GM19397 (cell line): ENCODE measurements around the gene COG1.
"Not testable (repeated sequence)": the region's sequence is repeated elsewhere in the genome, so short reads cannot be mapped to it uniquely, and the experiment has no call there.

Source experiments
- ATAC-seq: cut with Tn5 transposase; IDR thresholded peaks from one replicate; pipeline ENCODE4 v1.9.1; 2021; ENCODE audit warnings: mild to moderate bottlenecking, moderate library complexity; ENCODE audit not compliant: unreplicated experiment

Gene COG1

DNA sequence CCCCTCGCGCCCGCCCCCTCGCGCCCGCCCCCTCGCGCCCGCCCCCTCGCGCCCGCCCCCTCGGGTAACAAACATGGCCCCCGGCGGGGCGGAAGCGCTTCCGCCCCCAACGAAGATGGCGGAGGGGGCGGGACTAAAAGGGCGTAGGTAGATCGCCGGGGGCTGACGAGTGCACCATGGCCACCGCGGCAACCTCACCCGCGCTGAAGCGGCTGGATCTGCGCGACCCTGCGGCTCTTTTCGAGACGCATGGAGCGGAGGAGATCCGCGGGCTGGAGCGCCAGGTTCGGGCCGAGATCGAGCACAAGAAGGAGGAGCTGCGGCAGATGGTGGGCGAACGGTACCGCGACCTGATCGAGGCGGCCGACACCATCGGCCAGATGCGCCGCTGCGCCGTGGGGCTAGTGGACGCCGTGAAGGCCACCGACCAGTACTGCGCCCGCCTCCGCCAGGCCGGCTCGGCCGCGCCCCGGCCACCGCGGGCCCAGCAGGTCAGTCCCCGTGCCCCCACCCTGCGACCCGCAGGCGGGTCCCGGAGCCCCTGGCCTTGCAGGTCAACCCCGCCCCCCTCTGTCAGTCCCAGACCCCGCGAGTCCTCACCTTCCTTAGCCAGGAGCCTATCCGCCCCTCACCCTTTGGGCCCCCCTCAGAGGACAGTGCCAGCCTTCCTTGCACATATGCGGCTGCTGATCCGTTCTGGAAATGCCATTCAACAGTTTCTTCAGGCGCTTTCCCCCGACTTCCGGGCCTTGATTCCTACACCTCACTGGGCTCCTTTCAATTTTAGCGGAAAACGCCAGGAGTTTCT lies at the start of gene COG1:
COG1 (plus strand) TSS at position 162 of the 808 bp plus-strand sequence; CDS start at position 177, 15 bp downstream.
- ATAC-seq, result peak; percentile 67

DNA sequence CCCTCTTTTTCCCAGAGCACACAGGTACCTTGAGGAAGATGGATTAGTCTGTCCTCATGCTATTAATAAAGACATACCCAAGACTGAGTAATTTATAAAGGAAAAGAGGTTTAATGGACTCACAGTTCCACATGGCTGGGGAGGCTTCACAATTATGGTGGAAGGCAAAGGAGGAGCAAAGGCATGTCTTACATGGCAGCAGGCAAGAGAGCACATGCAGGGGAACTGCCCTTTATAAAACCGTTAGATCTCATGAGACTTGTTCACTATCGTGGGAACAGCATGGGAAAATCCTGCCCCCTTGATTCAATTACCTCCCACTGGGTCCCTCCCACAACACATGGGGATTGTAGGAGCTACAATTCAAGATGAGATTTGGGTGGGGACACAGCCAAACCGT lies 48.6 kb upstream of the COG1 start:
- ATAC-seq, result not testable (repeated sequence)

DNA sequence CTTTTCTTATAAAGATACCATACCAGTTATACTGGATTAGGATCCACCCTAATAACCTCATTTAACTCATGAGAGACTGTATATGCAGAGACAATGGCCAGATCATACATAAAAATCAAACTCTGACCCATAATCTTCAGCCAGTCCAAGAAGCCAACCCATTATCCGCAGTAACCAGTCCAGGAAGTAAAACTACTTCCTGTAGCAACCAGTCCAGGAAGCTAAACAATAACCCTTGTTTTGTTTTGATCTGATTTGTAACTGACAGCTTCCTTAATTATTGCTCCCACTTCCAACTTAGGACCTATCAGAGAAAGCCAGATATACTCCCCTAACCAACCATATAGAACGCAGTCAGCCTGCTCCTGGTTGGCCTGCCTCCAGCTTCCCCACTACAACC lies 47.2 kb upstream of the COG1 start:
- no peak for ATAC-seq

- ATAC-seq, result not testable (repeated sequence)
Measured at GRCh38 chr17:73147791-73148190, 45.1 kb upstream of the COG1 start.

DNA sequence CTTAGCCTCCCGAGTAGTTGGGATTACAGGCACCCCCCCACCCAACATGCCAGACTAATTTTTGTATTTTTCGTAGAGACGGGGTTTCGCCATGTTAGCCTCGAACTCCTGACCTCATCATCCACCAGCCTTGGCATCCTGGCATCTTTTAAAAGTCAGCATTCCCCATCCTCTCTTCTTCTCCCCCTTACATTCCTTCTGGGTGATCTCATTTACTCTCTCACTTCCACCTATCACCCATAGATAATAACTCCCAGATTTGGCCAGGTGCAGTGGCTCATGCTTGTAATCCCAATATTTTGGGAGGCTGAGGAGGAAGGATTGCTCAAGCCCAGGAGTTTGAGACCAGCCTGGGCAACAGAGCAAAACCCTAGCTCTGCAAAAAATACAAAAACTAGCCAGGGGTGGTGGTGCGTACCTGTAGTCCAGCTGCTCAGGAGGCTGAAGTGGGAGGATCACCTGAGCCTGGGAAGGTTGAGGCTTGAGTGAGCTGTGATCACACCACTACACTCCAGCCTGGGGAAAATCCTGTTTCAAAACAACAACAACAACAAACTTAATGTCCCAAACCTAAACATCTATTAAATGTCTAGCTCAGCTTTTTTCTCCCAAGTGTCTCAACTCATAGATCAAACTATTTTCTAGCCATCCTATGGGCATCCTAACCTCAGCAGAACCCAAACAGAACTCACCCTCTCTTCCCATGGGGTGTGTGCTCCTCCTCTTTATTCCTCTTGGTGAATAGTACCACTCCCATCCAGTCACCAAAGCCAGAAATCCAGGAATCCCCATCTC lies 44.1 kb upstream of the COG1 start:
- no peak for ATAC-seq

GRCh38 chr17:73150622-73151300 lies 42.1 kb upstream of the COG1 start:
- ATAC-seq, result not testable (repeated sequence)

DNA sequence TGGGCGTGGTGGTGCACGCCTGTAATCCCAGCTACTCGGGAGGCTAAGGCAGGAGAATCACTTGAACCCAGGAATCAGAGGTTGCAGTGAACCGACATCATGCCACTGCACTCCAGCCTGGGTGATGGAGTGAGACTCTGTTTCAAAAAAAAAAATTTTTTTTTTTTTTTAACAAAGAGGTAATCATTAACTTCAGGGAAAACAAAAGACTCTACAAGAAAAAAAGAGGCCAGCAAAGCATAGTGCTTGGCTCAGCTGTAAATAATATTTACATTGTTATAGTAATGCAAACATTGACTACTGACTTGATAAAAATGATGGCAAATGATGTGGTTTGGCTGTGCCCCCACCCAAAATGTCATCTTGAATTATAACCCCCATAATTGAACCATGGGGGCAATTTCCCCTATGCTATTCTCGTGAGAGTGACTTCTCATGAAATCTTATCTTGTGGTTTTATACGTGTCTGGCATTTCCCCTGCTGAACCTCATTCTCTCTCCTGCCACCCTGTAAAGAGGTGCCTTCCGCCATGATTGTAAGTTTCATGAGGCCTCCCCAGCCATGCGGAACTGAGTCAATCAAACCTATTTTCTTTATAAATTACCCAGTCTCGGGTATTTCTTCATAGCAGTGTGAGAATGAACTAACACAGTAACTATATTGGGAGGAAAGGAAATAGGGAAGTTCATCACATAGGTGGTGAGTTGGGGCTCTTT lies 40.8 kb upstream of the COG1 start:
- no peak for ATAC-seq

DNA sequence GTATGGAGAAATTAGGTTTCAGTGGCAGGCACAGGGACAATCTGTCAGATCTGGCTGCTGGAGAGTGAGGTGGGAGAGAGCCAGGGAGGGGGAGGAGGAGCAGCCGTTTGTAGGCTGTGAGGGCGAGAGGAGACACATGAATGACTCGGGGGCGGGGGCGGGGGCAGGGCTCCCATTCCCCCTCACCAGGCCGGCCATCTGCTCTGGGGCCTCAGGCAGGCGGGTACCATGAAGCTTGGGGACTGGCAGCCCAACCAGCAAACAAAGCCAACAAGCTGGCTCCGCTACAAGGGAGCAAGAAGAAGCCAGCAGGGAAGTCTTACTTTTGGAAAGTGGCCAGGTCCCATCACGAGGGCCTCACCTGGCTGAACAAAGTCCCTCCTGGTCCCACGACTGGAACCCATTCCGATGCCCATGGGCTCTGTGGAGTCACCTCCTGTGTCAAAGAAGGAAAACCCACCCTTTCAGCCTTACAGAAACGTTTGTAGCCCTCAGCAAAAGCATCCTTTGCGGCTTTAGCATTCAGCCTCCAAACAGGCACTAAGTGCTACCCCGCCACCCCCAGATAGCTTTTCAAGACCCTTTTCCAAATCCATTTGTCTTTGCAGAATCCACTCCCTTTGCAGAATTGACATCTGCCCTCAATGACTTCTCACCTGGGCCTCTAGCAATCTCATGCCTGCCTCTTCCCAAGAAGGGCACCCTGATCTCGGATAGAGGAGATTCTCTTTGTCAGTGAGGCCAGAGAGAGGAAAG lies 37.3 kb upstream of the COG1 start:
- no peak for ATAC-seq

- ATAC-seq, result peak; percentile 57
Measured at GRCh38 chr17:73156166-73156840, 36.6 kb upstream of the COG1 start.

GRCh38 chr17:73156887-73157520 lies 35.9 kb upstream of the COG1 start:
- peak; percentile 46 for ATAC-seq

GRCh38 chr17:73157521-73157890 lies 35.3 kb upstream of the COG1 start:
- no peak for ATAC-seq

DNA sequence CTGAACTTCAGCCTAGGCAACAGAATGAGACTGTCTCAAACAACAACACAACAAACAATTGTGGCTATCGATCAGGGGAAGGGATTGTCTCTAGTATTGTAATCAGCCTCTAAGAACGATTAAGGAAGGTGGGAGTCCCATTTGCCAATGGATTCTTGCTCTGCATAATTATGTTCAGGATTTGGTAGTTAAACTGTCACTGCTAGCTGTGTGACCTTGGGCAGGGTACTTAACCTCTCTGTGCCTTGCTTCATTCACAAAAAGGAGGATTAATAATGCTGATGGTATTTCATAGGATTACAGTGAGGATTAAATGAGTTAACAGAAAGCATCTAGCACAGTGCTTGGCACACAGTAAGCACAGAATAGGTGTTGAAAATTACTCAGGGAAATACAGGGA lies 34.7 kb upstream of the COG1 start:
- ATAC-seq, result no peak

GRCh38 chr17:73160980-73161630 lies 31.8 kb upstream of the COG1 start:
- ATAC-seq, result no peak

DNA sequence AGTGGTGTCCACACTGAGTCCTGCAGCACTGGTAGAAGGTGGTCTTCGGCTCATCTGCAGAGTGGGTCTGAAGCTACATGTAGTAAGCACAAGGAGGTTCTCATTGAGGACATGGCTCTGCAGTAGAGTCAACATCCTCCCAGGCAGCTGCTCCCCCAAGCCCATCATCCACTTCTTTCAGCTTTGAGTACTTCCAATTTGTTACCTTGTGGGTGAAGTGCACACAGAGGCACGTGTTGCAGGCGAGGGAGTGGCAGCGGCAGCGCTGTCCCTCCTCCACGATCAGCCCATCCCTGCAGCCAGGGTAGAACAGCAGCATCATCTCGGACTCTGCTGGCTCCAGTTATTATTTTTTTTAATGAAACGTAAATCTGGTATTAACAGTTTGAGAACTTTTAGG lies 29.8 kb upstream of the COG1 start:
- no peak for ATAC-seq

- ATAC-seq, result no peak
Measured at GRCh38 chr17:73165616-73166404, 27.0 kb upstream of the COG1 start.

DNA sequence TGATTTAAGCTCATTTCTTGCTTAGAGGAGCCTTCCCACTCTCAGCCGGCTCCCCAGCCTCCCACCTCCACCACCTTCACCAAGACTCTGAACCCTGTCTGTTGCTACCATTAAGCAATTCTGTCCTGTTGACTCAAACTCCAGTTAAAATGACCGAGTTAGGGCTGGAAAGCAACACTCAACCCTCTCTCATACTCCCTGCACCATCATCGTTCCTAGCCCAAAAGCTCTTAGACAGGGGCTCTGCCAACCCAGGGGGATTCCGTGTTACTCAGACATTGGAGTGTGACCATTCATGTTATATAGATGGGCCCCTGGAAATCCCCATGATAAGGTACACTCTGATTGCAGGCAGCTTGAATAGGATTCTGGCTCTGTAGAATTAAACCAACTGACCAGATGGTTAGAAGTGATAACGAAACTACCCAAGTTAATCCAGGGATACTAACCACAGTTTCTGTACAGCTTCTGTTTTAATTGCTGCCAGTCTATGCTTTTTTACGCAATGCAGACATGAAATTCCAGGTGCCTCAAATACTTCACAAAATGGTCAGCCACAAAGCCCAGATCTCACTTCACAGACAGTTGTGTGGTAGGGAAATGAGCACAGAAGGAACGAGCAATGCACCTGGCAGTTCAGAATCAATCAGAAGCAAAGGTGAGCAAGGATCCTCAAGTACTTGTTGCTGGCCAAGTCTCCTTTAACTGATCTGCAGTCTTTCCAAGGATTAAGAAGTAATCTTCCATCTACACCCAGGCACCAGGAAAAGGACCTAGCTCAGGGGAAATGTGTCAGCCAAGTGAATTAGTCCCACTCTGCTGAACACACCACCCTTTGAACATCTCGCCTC lies 25.9 kb upstream of the COG1 start:
- peak; percentile 38 for ATAC-seq

- no peak for ATAC-seq
Measured at GRCh38 chr17:73168667-73169066, 24.2 kb upstream of the COG1 start.
